Fibroblast of upper back skin (primary cell): Measurements from ENCODE around the gene SHISA5.
A peak's percentile ranks its signal among the peaks of the same experiment; 100 is the strongest.

Source experiments
- DNase-seq: peaks from one replicate; pipeline ENCODE4 v3.0.0-alpha.2; 2013

The SHISA5 gene

DNA sequence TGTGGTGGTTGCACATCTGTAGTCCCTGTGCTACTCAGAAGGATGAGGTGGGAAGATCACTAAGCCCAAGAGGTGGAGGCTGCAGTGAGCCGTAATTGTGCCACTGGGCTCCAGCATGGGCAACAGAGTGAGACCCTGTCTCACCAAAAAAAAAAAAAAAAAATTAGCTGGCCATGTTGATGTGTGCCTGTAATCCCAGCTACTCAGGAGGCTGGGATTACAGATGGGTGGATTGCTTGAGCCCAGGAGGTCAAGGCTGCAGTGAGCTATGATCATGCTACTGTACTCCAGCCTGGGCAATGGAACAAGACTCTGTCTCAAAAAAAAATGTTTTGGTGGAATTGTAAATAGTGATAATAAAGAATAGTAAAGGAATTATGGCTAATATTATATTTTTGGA, 47.5 kb downstream of the SHISA5 start:
- no peak for DNase-seq

- no peak for DNase-seq
Measured at GRCh38 chr3:48451270-48451669, 52.7 kb downstream of the SHISA5 start.

GRCh38 chr3:48446425-48447193, 57.4 kb downstream of the SHISA5 start, which contains the start of gene ATRIP:
TSS of gene ATRIP (plus strand) at chr3:48446737. CDS start at chr3:48446846, 109 bp downstream.
- DNase-seq: peak; percentile 77

DNA sequence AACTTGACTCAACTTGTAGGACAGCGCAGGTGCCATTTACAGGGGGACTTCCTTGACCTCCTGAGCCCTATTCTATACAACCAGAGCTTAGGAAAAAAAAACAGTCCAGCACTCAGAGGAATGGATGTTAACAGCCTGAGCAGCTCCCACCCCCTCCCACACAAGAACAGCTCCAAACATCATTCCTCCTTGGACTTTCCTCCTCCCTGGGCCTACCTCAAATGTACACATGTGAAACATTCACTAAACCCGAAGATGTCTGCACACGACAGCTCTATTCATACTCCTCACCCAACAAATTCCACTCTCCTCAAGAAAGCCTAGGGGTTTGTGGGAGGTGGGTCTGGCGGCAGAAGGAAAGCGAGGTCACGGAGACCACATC, 57.9 kb downstream of the SHISA5 start:
- no peak for DNase-seq

DNA sequence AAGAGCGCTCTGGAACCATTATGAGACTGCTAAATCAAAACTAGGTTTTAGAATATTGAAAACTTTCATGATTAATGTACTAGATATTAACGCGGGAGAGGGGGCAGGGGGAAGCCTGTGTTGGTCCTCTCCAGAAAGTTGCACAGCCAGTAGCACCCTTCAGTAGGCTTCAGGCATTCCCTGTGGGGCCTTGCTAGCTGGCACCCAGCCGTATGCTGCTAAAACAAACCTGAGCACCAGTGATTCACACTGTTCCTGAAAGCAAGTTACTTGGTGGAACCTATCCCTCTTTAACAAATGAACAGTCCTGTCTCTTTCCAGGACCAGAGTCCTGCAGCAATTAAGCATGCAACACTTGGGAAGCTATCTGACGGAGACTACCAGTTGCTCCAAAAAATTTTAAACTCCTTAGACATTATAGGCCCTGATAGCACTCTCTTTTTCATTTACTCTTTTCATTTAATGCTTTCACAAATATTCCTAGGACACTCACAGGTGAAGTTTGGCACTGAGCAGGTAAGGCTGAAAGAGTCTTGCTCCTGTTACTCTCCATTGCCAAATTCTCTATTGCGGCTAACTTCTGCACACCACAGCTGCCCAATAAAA, 58.6 kb downstream of the SHISA5 start:
- no peak for DNase-seq

DNA sequence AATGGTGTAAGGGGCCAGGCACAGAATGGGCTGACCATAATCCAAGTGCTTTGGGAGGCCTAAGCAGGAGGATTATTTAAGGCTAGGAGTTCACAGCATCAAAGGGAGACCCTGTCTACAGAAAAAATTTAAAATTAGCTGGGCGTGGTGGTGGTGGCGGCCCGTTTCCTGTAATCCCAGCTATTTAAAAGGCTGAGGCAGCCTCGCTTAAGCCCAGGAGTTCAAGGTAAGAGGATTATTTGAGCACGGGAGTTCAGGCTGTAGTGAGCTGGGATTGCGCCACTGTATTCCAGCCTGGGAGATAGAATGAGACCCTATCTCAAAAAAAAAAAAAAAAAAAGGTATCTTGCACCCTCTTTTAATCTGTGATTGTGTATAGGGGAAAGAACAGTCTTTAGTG, 62.0 kb downstream of the SHISA5 start:
- no peak for DNase-seq

DNA sequence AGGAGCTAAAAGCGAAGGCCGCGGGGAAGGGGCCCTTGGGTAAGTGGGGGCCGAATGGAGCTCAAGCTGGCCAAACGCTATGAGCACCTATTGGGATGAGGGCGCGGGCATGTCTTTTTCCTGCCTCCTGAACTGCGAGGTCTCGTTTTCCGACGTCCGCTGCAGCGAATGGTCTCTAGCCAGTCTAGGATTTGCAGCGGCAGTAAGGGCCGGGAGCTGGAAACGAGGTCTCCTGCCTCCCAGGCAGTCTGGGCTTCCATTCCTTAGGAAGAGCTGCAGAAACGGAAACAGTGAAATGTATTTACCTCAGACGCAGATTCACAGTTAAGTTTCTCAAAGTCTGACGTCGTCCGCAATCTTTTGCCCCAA, 63.4 kb downstream of the SHISA5 start:
- DNase-seq: no peak

- peak; percentile 95 for DNase-seq
Measured at GRCh38 chr3:48439820-48440589, 64.0 kb downstream of the SHISA5 start, which contains the start of the genes CCDC51 and TMA7. TSS of gene CCDC51 (minus strand) at chr3:48440119. CDS start at chr3:48435128, 4,991 bp downstream. TSS of gene TMA7 (plus strand) at chr3:48440257. CDS start at chr3:48440297, 40 bp downstream.

- no peak for DNase-seq
Measured at GRCh38 chr3:48437812-48438211, 66.2 kb downstream of the SHISA5 start.

- DNase-seq: no peak
Measured at GRCh38 chr3:48436855-48437254, 67.1 kb downstream of the SHISA5 start.

GRCh38 chr3:48436477-48436787, 67.5 kb downstream of the SHISA5 start:
- DNase-seq: no peak

DNA sequence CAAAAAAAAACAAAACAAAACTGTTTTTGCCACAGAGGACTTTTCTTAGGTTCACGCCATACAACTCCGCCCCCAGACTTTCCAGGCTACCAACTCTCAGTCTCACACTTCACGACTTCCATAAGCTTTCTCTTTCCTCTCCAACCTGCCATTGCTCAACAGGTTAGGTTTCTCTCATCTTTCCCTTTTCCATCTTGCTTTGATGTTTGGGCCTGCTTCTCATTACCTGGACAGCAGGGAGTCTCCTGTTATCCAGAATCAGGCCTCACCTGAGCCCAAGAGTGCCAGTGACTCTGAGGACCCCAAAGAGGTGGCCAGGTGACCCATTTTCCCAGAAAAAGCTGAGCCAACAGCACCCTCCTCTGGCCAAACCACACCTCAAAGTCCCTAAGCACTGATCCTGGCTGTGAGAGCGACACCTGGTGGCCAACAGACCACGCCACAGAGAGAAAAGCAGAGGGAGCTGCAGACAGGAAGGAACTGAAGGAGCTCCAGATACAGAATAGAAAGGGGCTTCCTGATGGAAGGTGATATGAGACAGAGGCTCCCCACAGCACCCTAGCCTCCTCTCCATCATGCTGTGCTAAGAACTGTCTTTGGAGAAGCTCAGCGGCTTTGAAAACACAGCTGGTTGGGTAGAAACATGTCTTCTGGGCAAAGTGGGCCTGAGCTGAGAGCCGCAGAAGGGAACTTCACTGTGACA, 68.0 kb downstream of the SHISA5 start:
- peak; percentile 80 for DNase-seq

DNA sequence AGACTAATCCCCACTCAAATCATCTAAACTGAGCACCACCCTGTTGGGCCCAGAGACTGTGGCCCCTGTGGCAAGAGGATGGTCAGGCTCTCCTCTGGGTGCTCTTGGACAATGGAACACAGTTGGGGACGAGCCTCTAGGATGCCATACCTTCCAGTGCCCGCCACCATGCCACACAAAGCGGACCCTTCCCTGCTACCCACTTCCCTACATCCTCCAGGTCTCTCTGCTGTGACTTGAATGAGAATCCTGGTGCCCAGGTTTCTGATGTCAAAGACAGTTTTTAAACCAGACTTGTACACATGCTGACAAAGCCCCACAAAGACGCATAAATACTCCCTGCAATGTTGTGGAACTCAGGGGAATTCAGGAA, 68.8 kb downstream of the SHISA5 start:
- no peak for DNase-seq

DNA sequence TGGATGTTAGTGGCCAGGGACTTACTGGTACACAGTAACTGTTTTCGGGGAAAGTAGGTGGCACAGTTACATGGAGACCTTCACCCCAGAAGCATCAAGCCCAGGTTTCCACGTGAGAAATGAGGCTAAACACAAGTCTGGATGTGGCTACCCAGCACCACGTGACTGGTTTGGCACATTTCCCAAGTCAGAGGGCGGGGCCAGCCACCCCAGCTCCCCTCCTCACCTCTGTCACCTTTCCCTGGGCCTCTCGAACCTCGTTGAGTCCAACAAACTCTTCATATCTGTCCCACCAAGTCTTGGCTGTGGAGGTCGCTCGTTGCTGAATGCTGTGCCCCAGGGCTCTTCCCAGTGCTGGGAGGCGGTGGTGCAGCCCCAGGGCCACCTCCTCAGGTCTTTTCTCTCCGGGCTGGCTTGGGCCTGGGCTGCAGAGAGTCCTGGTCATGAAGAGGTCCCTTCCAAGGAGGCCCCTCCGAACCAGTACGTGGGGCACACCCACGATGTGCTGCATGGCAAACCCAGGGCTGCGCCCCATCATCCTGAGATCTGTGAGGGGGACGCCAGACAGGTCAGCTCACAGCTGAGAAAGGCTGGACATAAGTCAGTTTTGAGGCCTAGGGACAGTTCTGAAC, 69.3 kb downstream of the SHISA5 start:
- DNase-seq: no peak

DNA sequence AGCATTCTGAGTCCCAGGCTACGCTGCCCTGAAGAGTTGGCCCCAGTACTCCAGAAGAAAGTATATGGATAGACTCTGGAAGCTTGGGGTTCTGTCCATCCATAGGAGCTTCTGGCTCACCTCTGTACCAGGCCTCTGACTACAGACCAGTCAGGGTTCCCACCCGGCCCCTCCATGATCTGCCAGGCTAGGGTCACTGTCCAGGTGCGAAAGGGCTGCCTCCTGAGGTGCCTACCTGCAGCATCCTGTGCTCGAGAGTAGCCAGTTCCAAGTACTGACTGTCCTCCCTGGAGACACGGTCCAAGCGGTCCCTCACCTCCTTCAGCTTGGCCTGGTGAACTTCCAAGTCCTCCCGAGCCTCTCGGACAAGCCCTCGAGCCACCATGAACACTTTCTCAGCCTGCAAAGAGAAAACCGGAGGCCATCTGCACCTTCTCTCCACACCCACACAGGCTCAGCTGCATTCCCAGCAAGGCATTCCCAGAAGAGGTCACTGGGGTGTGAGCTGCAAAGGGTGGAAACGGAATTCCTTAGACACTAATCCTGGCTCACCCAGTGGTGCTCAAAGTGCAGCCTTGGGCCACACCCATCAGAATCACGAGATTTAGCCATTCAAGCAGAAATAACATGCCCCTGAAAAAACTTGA, 70.4 kb downstream of the SHISA5 start:
- DNase-seq: no peak

- no peak for DNase-seq
Measured at GRCh38 chr3:48432411-48433371, 71.3 kb downstream of the SHISA5 start.

- DNase-seq: no peak
Measured at GRCh38 chr3:48431224-48432029, 72.5 kb downstream of the SHISA5 start.

DNA sequence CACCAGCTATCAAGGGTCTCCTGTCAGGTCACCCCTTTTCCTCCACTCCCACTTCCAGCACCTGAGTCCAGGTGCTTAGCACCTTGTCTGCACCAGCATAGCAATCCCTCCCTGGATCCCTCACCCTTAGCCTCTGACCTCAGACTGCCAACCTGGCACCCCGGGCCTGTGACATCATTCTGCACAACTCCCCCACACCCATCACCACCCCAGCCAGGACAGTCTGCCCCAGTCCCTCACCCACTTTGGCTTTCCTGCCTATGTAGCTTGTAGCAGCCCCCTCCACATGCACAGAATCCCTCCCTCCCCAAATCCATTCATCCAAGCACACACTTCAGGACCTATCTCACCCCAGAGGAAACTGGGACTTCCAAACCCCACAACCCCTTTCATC, 73.3 kb downstream of the SHISA5 start:
- DNase-seq: no peak

DNA sequence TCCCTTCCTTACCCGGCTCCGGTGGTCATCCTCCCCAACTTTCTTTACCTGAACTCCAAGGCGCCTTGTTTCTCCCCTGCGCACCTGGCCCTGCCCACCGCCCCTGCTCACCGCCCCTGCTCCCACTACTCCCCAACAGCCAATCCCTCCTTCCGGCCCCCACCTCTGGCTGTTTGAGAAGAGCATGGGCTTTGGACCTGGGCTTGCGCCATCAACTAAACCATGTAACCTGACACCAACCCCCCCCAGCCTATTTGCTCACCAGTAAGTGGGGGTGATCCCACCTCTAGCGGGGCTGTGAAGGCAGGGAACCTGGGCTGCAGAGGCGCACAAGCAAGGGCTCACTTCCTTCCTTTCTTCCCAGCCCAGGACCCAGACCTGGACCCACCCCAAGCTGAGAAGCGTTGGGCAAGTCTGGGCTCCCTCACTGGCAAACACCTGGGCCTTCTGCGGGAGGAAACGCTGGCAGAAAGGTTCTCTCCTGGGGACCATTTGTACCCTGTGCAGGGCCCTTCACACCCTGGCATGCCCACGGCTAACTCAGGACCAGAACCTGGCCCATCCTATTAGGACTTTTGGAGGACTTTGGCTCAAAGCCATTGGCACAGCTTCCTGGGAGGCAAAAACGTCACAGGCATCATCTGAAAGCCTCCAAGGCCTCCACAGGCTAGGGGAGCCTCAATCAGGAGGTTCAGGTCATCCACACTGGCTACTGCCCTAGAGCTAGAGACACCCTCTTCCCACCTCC, 73.8 kb downstream of the SHISA5 start, which contains the start of gene PLXNB1:
Gene PLXNB1 (minus strand): TSS at position 127 of the 748 bp plus-strand sequence. CDS start 5,475 bp downstream, outside the sequence.
- peak; percentile 65 for DNase-seq
